PC-9 (cell line): Measurements from ENCODE around the gene C21orf58.

Experiments
- CTCF ChIP-seq: fragments of 200-600 bp; sonication (generic); conservative IDR thresholded peaks from 2 replicates; pipeline ENCODE4 v1.6.1; 2017; ENCODE audit warnings: mixed run types, antibody characterized with exemption, mild to moderate bottlenecking, moderate library complexity
- EZH2 ChIP-seq: fragments of 200-600 bp; sonication (generic); IDR thresholded peaks from 2 replicates; pipeline ENCODE4 v1.8.0; 2017; ENCODE audit warnings: antibody characterized with exemption, low read depth

- no peak for TF ChIP-seq CTCF
- no peak for TF ChIP-seq EZH2
These were observed 33.6 kb upstream of the C21orf58 start for GRCh38 chr21:46357335-46357604.
